Kidney tubule cell (primary cell): ENCODE measurements around the gene PTGES3L.
"Not testable (repeated sequence)": the region's sequence is repeated elsewhere in the genome, so short reads cannot be mapped to it uniquely, and the experiment has no call there.

Experiments
- DNase-seq: peaks from one replicate; pipeline ENCODE4 v3.0.0-alpha.2; 2018; ENCODE audit warnings: low spot score

The PTGES3L gene

DNA sequence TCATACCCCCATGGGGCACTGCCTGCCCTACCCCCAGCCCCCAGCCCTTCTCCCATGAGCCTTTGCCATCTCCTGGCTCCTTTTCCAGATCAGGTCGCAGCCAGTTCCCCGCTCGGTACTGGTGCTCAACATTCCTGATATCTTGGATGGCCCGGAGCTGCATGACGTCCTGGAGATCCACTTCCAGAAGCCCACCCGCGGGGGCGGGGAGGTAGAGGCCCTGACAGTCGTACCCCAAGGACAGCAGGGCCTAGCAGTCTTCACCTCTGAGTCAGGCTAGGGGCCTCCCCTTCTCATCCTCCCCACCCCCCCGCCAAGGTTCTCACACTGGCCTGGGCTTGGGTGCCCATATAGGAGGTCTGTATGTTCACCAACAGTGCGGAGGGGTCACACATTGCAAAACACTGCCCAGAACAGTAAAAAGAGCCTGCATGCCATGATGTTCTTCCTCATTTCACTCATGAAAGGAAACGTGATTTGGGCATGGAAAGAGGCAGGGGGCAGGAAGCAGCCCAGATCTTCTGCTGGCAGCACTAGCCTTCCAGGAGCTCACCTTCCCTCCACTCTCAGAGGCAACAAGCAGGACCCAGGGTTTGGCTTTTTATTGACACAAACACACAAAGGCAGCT is 34.3 kb upstream of the PTGES3L start:
- DNase-seq, result no peak

DNA sequence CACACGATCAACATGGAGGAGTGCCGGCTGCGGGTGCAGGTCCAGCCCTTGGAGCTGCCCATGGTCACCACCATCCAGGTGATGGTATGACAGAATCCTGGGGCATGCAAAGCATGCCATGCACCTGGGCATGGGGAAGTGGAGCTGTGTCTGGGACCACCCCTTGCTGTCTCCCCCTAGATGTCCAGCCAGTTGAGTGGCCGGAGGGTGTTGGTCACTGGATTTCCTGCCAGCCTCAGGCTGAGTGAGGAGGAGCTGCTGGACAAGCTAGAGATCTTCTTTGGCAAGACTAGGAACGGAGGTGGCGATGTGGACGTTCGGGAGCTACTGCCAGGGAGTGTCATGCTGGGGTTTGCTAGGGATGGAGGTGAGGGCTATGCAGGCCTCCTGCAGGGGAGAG is 33.4 kb upstream of the PTGES3L start:
- no peak for DNase-seq

DNA sequence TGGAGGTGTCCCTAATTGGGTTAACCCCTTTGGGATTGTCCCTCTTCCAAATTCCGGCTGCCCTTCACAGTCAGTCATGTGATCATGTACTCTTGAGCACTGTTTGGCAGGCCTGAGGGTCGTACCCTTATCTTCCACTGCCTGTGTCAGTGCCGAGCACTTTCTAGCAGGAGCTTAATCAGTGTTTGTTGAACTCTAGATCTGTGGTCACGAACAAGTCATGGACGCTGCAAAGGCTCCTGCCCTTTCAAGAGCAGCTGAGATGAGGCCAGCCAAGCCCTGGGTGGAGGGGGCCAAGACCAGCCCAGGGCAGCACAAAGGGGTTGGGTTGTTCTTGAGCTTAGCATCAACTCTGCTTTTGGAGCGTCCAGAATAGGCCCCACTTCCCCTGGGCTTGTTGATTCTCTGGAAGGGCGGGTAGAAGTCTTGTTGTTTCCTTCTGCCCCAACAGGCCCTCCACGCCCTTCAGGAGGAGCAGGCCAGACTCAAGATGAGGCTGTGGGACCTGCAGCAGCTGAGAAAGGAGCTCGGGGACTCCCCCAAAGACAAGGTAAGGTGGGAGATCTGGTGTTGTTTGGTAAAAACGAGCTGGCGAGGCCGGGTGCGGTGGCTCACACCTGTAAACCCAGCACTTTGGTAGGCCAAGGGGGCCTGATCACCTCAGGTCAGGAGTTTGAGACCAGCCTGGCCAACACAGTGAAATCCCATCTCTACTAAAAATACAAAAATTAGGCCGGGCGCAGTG is 32.0 kb upstream of the PTGES3L start:
- no peak for DNase-seq

DNA sequence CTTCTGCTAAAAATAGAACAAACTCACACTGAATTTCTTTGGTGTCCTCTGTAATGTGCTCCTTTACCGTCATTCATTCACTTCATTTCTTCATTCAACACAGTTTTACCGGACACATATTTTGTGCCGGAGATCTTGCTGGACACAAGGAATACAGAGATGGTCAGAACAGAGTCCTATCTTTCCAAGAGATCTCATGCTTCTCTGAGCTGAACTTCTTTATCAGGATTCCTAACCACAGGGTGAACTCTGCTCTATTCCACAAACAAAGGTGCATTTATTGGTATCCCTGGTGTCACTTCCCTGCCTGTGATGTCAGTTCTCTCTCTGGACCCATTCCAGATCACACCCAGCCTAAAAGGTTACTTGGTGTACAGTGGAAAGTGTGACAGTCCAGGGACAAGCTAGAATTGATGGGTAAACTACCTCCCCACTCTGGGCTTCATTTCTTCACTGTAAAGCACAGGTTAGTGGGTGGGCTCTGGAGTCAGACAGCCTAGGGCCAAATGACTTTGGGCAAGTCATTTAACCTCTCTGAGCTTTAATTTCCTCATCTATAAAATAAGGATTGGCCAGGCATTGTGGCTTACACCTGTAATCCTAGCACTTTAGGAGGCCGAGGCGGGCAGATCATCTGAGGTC is 30.9 kb upstream of the PTGES3L start:
- DNase-seq, result peak; percentile 36

DNA sequence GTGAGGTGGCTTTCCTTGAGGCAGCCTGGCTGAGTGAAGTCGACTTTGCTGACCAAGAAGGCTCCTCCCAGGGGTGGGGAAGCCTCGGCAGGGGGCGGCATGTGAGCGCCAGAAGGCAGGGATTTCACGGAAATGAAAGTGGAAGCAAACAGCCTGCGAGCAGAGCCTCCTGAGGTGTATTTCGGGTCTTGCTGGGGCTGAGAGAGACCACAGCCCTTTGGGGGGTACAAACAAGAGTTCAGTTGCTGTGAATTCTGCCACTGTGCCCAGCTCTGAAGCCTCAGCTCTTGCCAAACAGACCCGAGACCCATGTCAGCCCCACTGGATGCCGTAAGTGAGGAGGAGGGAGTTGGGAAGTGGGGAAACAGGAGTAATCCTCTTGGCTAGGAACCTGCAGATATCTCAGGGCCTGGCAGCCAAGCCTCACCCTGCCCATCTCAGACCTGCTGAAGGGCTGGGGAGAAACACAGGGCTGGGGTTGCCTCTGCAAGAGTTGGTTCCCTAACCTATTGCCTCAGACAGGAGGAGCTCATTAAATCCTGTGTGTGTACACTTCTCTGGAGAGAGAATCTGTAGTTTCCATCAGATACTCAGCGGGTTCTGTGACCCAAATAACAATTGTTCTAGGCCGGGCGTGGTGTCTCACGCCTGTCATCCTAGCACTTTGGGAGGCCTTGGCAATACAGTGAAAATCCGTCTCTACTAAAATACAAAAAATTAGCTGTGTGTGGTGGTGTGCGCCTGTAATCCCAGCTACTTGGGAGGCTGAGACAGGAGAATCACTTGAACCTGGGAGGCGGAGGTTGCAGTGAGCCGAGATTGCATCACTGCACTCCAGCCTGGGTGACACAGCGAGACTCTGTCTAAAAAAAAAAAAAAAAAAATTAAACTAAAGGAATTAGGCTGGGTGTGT is 27.0 kb upstream of the PTGES3L start, which contains the start of gene IFI35:
IFI35 (plus strand) TSS at position 146 of the 913 bp plus-strand sequence; CDS start at position 310, 164 bp downstream.
- peak; percentile 86 for DNase-seq

DNA sequence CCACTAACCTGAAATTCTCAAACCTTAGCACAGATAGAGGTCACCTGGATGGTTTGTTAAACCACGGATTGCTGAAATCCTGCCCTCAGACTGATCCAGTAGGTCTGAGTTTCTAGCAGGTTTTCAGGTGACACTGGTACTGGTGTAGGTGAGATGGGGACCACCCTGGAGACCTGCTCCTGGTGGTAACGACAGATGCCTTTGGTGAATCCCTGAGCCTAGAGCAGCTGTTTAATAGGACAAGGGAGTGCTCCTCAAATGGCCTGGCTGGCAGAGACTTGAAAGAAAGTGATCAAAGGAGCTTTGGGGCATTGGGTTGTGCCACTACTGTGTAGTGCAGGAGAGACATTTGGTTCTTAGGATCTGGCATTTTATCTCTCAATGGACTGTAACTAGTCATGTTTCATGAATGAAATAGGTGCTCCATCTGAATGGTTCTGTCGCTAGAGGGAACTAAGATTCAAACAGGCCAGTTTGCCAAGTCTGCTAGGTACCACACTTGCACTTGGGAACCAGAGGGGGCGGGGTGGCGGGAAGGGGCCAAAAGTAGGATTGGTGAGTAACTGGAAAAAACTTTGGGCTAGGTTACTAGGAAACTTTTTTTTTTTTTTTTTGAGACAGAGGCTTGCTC is 23.8 kb upstream of the PTGES3L start:
- peak; percentile 54 for DNase-seq

DNA sequence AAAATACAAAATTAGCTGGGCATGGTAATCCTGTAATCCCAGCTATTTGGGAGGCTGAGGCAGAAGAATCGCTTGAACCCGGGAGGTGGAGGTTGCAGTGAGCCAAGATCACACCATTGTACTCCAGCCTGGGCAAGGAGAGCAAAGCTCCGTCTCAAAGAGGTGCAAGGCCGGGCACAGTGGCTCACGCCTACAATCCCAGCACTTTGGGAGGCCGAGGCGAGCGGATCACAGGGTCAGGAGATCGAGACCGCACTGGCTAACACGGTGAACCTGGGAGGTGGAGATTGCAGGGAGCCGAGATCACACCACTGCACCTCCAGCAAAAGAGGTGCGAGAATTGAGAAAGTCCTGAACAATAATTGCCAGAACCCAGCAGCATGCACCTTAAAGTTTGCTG is 21.0 kb upstream of the PTGES3L start:
- DNase-seq, result not testable (repeated sequence)

DNA sequence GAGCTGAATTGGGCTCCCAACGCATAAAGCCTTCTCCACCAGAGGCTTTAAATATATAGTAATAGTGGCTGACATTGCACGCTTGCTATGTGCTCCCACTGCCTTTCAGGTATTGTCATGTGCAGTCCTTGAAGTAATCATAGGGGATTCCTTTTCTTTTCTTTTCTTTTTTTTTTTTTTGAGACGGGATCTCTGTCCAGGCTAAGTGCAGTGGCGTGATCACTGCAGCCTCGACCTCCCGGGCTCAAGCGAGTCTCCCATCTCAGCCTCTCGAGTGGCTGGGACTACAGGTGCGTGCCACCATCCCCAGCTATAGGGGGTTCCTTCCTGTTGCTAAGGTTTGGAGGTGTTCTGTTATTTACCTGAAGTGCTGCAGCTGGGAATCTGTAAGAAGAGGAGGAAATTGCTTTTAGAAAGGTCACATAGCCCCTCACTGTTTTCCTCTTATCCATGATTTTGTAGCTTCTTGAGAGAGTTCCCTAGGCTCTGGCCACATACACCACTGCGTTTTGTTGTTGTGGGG is 19.2 kb upstream of the PTGES3L start:
- DNase-seq, result no peak

DNA sequence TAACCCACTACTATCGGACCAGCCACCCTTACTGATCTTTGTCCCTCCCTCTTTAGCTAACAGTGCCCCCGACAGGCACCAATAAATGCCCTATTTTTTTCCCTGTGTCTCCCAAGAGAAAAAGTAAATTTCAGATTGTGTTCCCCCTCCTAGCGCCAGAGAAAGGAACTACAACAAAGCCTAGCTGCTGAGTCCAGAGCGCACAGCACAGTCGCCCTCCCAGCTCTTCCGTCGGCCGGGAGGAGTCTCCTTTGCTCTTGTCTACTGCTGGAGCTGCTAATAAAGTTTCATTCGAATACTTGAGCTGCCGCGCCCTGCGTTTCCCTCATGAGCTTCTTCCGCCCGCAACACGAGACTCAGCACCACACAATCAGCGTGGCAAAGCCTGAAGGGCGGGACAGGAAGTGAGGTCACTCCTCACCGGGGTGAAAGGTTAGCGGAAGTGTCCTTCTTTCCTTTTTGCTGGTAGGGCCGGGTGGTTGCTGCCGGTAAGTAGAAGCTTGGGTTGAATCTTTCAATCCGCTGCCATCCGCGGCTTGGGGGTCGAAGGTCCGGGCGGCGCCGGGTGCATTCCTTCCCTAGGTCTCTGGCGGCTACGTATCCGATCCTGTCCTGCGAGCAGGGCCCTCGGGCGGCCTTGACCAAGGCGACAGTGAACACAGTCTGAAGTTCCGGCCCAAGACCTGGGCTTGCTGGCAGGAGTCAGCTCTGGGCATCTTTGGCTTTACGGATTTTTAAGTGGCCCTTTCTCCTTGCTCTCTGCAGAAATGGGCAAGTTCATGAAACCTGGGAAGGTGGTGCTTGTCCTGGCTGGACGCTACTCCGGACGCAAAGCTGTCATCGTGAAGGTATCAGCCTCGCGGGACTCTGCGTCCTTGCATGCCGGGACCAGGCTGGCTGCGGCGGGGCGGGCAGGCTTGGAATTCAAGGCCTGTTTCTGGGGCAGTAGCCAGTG is 18.4 kb upstream of the PTGES3L start, which contains the start of gene RPL27:
RPL27 (plus strand) TSS at position 436 of the 955 bp plus-strand sequence; CDS start at position 768, 332 bp downstream.
- peak; percentile 100 for DNase-seq

DNA sequence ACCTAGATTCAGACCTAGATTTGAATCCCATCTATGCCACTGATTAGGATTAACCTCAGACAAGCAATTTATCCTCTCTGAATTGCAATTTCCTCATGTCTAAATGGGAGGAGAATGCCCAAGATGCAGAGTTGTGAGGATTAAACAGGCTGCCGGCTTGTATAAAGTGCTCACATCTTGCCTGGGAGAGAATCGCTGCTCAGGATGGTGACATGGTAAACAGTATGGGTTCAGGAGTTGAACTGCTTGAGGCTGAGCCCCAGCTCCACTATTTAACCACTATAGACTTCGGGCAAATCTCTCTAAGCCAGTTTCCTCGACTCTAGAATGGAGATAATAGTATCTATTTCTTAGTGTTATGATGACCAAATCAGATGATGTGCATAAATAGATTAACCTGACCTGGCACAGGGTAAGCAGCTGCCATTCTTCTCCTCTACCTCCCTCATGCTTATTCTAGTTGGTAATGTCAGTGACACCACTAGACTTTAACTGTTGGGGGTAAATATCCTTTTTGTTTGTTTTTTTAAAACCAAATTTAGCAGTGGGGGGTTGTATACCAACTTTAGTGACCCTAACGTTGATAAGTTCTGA is 17.6 kb upstream of the PTGES3L start:
- no peak for DNase-seq

DNA sequence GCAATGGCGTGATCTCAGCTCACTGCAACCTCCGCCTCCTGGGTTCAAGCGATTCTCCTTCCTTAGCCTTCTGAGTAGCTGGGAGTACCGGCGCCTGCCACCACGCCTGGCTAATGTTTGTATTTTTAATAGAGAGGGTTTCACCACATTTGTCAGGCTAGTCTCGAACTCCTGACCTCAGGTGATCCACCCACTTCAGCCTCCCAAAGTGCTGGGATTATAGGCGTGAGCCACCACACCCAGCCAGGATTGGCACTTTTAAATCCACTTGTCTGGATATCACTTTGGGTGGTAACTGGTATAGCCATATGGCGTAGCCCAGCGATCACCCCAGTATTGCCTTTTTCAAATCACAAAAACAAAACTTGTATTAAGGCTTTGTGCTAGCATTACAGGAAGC is 14.0 kb upstream of the PTGES3L start:
- DNase-seq, result not testable (repeated sequence)

DNA sequence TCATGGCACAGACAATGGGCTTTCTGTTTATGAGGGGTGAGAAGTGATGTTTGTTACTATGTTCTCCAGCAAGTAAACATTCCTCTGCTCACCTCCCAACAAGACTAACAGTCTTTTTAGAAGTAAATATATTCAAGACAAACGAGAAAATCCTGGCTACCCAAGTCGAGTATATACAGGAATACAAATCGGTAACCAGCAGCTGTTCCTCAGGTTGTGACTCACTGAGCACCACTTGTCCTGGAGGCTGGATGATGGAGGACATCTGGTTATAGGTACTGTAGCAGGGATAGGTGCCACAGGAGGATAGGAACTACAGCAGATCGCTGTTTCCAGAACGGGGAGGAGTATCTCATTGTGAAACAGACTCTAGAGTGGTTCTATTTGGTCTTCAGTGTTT is 13.0 kb upstream of the PTGES3L start:
- DNase-seq, result no peak

DNA sequence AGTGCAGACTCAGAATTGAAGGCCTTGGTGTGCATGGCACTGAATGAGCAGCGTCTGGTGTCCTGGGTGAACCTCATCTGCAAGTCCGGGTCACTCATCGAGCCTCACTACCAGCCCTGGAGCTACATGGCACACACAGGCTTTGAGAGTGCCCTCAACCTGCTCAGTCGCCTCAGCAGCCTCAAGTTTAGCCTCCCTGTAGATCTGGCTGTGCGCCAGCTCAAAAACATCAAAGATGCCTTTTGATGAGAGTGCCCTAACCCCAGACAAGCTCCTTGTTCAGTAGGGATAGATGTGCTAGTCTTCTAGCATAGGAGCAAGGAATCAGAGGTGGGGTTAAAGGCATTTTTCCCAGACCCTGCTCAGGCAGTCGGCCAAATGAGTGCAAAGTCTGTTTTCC is 11.6 kb upstream of the PTGES3L start:
- DNase-seq, result no peak

DNA sequence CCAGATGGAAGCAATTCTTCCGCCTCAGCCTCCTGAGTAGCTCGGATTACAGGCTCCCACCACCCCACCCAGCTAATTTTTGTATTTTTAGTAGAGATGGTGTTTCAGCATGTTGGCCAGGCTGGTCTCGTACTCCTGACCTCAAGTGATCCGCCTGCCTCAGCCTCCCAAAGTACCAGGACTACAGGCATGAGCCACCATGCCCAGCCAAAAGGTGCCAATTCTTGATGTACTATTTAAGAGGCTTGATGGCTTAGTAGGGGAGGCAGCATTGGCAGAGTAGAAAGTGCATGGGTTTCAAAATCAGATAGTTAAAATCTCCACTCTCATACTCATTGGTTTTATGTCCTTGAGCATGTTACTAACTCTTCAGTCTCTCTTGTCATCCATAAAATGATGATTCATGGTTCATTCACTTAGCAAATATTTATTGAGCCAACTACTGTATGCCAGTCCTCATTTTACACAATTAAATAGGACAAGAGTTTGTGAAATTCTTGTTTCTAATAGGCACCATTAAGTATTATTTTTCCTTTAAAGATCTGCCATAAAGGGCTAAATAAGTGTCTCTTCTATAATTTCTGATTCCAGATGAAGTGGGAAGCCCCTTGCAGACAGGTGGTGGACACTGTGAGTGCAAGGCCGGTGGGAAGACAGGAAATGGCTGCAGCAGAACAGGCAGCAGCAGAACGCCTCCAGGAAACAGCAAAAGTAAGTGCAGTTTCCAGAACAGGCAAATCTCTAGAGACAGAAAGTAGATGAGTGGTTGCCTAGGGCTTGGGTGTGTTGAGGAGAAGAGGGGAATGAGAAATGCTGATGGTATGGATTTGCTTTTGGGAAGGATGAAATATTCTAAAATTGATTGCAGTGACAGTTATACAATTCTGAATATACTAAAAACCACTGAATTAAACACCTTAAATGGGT is 10.1 kb upstream of the PTGES3L start:
- peak; percentile 76 for DNase-seq

DNA sequence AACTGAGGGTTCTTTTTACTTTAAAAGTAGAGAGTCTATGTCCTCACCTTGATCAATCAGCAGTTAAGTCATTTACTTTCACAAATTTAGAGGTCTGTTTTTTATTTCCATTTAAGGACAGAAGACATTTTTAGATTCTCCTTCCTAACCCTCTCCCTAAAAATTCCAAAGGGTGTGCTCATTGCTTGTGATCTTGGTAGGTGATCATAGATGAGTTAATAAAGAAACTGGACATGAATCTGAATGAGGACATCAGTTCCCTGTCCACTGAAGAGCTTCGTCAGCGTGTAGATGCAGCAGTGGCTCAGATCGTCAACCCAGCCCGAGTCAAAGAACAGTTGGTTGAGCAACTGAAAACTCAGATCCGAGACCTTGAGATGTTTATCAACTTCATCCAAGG is 9.3 kb upstream of the PTGES3L start:
- peak; percentile 68 for DNase-seq

DNA sequence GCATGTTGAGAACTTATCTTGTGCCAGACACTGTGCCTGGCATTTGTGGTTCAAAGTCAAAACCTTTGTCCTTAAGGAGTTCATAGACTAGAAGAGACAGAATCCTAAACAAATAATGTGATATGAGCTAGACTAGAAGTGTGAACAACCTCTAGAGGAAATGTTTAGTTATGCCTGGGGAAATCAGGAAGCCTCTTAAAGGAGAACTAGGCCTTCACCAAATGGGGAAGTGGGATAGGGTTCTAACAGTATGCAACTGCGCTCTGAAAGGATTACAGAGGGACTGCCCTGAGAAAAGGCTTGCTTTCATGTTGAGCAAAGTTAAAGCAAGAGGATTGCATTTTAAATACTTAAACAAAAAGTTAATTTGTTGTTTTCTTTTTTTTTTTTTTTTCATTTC is 5.3 kb upstream of the PTGES3L start:
- DNase-seq, result no peak

DNA sequence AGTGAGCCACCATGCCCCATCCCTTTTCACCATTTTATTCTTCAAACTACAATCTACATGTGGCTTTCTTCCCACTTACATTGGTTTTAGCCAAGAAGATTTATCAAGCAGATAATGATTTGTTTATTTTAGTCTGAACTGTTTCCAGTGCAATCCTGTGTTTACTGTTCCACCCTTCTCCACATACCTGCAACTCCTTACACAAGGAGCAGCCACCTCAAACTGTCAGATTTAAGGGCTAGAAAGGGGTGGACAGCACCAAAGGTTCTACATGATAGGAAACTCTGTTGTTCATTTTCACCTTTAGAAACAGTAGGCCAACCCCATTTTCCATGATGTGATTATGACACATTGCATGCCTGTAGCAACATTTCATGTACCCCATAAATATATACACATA is 2.4 kb upstream of the PTGES3L start:
- no peak for DNase-seq

DNA sequence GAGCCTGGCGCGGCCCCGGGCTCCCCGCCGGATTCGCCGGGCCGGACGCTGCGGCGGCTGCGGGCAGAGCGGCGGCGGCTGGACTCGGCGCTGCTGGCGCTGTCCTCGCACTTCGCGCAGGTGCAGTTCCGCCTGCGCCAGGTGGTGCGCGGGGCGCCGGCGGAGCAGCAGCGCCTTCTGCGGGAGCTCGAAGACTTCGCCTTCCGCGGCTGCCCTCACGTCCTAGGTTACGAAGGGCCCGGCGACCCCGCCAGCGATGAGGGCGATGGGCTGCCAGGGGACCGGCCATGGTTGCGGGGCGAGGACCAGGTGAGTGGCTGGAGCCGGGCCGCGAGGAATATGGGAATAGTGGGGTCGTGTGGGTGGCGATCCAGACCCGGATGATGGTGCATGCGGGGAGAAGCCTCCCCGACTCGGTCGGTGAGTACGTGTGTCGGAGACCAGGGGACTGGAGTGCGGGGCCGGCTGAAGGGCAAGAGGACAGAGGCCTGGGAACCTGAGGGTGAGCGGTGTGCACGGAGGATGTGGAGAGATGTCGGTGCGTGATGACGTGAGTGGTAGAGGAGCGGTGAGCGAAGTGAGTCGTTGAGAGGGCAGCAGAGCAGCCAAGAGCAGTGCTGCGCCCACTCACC is 1.0 kb upstream of the PTGES3L start:
- peak; percentile 74 for DNase-seq
